Fibroblast of villous mesenchyme (primary cell): ENCODE data around the gene AMFR. TPM values are rescaled to one million over a fixed set of nuclear protein-coding genes. Genes with fewer than 3 reads are reported as not detected.

ENCODE experiments used
- DNase-seq: peaks from one replicate; pipeline ENCODE4 v3.0.0-alpha.2; 2010; ENCODE audit warnings: low read depth
- H3K4me3 ChIP-seq: 2 replicates; pipeline ENCODE4 v1.5.1; 2011; ENCODE audit warnings: low read depth, mild to moderate bottlenecking, low read length
- CTCF ChIP-seq: IDR thresholded peaks from 2 replicates; pipeline ENCODE4 v1.5.1; 2012; ENCODE audit warnings: low read depth, mild to moderate bottlenecking, low read length; ENCODE audit not compliant: insufficient read depth
- total RNA-seq: library from RNA; depleted of rRNA; stranded (reverse); fragments of >200 nt; gene quantifications from 2 replicates; pipeline ENCODE4 v1.2.3, GENCODE V29; 2012

AMFR gene
- total RNA-seq, 1 donor: 302 TPM

GRCh38 chr16:56334761-56335160, 90.6 kb downstream of the AMFR start:
- no peak for TF ChIP-seq CTCF
- no peak overlapping the region for H3K4me3 ChIP-seq
- DNase-seq: no peak

DNA sequence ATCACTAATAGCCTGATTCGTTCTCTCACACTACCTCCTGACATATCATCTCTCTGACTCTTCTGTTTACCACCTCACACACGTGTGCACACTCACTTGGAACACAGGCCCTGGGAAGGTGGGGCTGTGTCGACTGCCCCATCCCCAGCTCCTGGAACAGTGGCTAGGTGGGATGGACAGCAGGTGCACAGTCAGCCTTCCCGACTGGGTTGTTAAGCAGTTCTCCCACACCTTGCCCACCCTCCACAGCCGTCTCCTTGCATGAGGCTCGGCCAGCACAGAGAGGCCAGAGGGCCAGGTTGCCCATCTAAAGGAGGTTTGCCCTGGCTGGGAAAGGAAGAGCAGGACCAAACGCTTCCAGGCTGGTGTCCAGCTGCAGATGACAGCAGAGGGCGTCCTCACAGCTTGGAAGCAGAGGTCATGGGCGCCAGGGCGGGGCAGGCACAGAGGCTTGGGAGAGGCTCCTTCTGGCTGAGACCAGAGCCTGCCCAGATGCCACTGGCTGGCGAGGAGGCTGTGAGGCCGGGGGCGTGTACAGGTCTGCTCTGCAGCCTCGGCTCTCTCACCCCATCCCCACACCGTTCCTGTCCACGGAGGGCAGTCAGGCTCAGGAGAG, 92.8 kb downstream of the AMFR start:
- TF ChIP-seq CTCF: peak; percentile 64
- H3K4me3 ChIP-seq: no peak overlapping the region
- DNase-seq: peak; percentile 82

- no peak overlapping the region for H3K4me3 ChIP-seq
- TF ChIP-seq CTCF: no peak
Observed at GRCh38 chr16:56331915-56332314, 93.4 kb downstream of the AMFR start.

GRCh38 chr16:56331399-56331798, 93.9 kb downstream of the AMFR start:
- DNase-seq: no peak
- H3K4me3 ChIP-seq: no peak overlapping the region
- TF ChIP-seq CTCF: no peak

More at GRCh38 chr16:56331915-56332314, 93.4 kb downstream of the AMFR start:
- no peak for DNase-seq

- TF ChIP-seq CTCF: no peak
- no peak for DNase-seq
Observed at GRCh38 chr16:56330476-56330875, 94.9 kb downstream of the AMFR start.

DNA sequence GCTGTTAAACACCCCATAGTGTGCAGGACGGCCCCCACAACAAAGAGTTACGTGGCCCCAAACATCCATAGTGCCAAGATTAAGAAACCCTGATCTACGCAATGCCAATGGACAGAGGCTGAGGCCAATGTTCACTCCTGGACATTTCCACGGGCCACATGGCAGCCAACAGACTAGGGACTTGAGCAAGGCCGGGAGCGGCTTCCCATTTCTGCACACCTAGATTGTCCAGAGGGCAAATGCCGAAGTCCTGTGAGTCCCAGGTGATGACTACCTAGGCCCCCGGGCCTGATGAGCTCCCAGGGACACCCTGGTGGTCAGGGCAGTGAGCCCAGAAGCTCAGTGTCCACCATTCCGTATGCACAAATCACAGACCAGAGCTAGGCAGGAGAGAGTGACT, 95.5 kb downstream of the AMFR start:
- no peak for DNase-seq
- no peak overlapping the region for H3K4me3 ChIP-seq
- TF ChIP-seq CTCF: no peak

More at GRCh38 chr16:56330476-56330875, 94.9 kb downstream of the AMFR start:
- no peak overlapping the region for H3K4me3 ChIP-seq
